ENCODE results near the gene SNX27. TPM values are rescaled to one million over a fixed set of nuclear protein-coding genes. Genes with fewer than 3 reads are reported as not detected.

The SNX27 gene
- total RNA-seq, 1 donor from 2014 or later, result 39.0 TPM

- H3K9me3 Mint-ChIP-seq (ENCODE audit: low read depth), result no peaks in the 10 kb centered on the region
- no peak overlapping the region for H3K4me3 Mint-ChIP-seq (ENCODE audit: unreplicated experiment)
- peaks cover 36% of the 10 kb centered on the region for H3K27me3 Mint-ChIP-seq (ENCODE audit: low read depth)
- DNase-seq (ENCODE audit: low spot score), result no peak
- H3K4me1 Mint-ChIP-seq (ENCODE audit: low read depth), result peaks cover 38% of the 10 kb centered on the region
- H3K36me3 Mint-ChIP-seq (ENCODE audit: low read depth), result peaks cover 4% of the 10 kb centered on the region
- TF ChIP-seq CTCF (IDR thresholded peaks at IDR 0.05), result no peak
- peak overlapping the region; percentile 66 for H3K27ac Mint-ChIP-seq (ENCODE audit: unreplicated experiment)
Observed at GRCh38 chr1:151718011-151718431, 106.2 kb downstream of the SNX27 start.

DNA sequence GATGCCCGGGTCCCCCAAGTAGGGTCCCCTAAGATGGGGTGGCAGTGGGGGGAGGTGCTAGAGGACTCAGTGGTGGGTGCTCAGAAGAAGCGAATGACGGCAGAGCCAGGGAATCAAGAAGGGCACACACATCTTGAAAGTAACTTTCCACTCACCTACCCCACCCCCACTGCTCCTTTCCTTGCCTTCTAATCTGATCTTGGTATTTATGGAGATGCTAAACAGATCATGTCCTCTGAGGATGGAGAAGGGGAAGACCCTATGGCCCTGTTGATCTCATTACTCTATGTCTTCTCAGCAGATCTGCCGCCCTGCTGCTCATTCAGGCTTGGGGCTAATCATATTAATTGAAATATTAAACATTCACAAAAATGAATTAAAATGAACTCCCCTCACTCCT is 106.8 kb downstream of the SNX27 start:
- H3K4me1 Mint-ChIP-seq (ENCODE audit: low read depth), result peaks cover 38% of the 10 kb centered on the region
- DNase-seq (ENCODE audit: low spot score), result no peak
- peaks cover 4% of the 10 kb centered on the region for H3K36me3 Mint-ChIP-seq (ENCODE audit: low read depth)
- H3K27me3 Mint-ChIP-seq (ENCODE audit: low read depth), result peaks cover 36% of the 10 kb centered on the region
- H3K4me3 Mint-ChIP-seq (ENCODE audit: unreplicated experiment), result no peak overlapping the region
- no peak overlapping the region for H3K27ac Mint-ChIP-seq (ENCODE audit: unreplicated experiment)
- no peak for TF ChIP-seq CTCF (IDR thresholded peaks at IDR 0.05)
- no peaks in the 10 kb centered on the region for H3K9me3 Mint-ChIP-seq (ENCODE audit: low read depth)

- H3K4me3 Mint-ChIP-seq (ENCODE audit: unreplicated experiment), result no peak overlapping the region
- no peaks in the 10 kb centered on the region for H3K9me3 Mint-ChIP-seq (ENCODE audit: low read depth)
- H3K36me3 Mint-ChIP-seq (ENCODE audit: low read depth), result peaks cover 4% of the 10 kb centered on the region
- no peak for TF ChIP-seq CTCF (IDR thresholded peaks at IDR 0.05)
- DNase-seq (ENCODE audit: low spot score), result no peak
- H3K27me3 Mint-ChIP-seq (ENCODE audit: low read depth), result peaks cover 35% of the 10 kb centered on the region
- H3K4me1 Mint-ChIP-seq (ENCODE audit: low read depth), result peaks cover 38% of the 10 kb centered on the region
- peak overlapping the region; percentile 45 for H3K27ac Mint-ChIP-seq (ENCODE audit: unreplicated experiment)
Observed at GRCh38 chr1:151720125-151720524, 108.3 kb downstream of the SNX27 start.

GRCh38 chr1:151720554-151720953 is 108.7 kb downstream of the SNX27 start:
- Mint-ChIP-seq H3K27ac (ENCODE audit: unreplicated experiment) (peak overlapping the region; percentile 74), H3K4me1 (ENCODE audit: low read depth) (peaks cover 38% of the 10 kb centered on the region), H3K27me3 (ENCODE audit: low read depth) (peaks cover 30% of the 10 kb centered on the region), H3K9me3 (ENCODE audit: low read depth) (no peaks in the 10 kb centered on the region), H3K4me3 (ENCODE audit: unreplicated experiment) (peak overlapping the region; percentile 44), H3K36me3 (ENCODE audit: low read depth) (peaks cover 2% of the 10 kb centered on the region)
- no peak for DNase-seq (ENCODE audit: low spot score)
- no peak for TF ChIP-seq CTCF (IDR thresholded peaks at IDR 0.05)

GRCh38 chr1:151720974-151721787 is 109.3 kb downstream of the SNX27 start, which contains the start of gene RIIAD1:
Gene RIIAD1 (plus strand): TSS chr1:151721522. CDS start chr1:151721537, 15 bp downstream.
- Mint-ChIP-seq H3K4me1 (ENCODE audit: low read depth) (peaks cover 38% of the 10 kb centered on the region), H3K36me3 (ENCODE audit: low read depth) (peaks cover 5% of the 10 kb centered on the region), H3K4me3 (ENCODE audit: unreplicated experiment) (peak within 1 kb of the TSS; percentile 73), H3K27me3 (ENCODE audit: low read depth) (peaks cover 27% of the 10 kb centered on the region), H3K9me3 (ENCODE audit: low read depth) (no peaks in the 10 kb centered on the region), H3K27ac (ENCODE audit: unreplicated experiment) (peak within 1 kb of the TSS; percentile 74)
- no peak for DNase-seq (ENCODE audit: low spot score)
- no peak for TF ChIP-seq CTCF (IDR thresholded peaks at IDR 0.05)
